Brain microvascular endothelial cell (primary cell): ENCODE measurements around the gene DHTKD1.

ENCODE experiments used
- DNase-seq: peaks from one replicate; pipeline ENCODE4 v3.0.0-alpha.2; 2020
- H3K27ac ChIP-seq: fragments of 250-450 bp; sonication (Bioruptor Pico); 2 replicates; pipeline ENCODE4 v1.5.1; 2020; ENCODE audit warnings: mild to moderate bottlenecking, moderate library complexity
- H3K27me3 ChIP-seq: fragments of 250-450 bp; sonication (Bioruptor Pico); replicated peaks from 2 replicates; pipeline ENCODE4 v1.5.1; 2020; ENCODE audit warnings: mild to moderate bottlenecking
- H3K36me3 ChIP-seq: fragments of 250-450 bp; sonication (Bioruptor Pico); replicated peaks from 2 replicates; pipeline ENCODE4 v1.5.1; 2020; ENCODE audit warnings: mild to moderate bottlenecking
- H3K4me3 ChIP-seq: 2 replicates; pipeline ENCODE4 v1.5.1; 2011; ENCODE audit warnings: low read depth, mild to moderate bottlenecking, control low read depth, low read length, moderate library complexity
- CTCF ChIP-seq: IDR thresholded peaks from 2 replicates; pipeline ENCODE4 v1.5.1; 2011; ENCODE audit warnings: low read depth, mild to moderate bottlenecking, moderate library complexity, low read length, control low read depth, inconsistent platforms; ENCODE audit errors: missing control alignments
- in situ Hi-C: cut with HindIII; loops from 2 replicates; pipeline ENCODE4 v1.10.0; 2017; ENCODE audit warnings: low sequenced_read_pairs, low pct_ligation_motif_present

DHTKD1 gene

GRCh38 chr10:12073526-12073925 is 4.8 kb downstream of the DHTKD1 start:
- H3K27me3 ChIP-seq = no peaks in the 10 kb centered on the region
- in situ Hi-C loops = no loop called here
- no peak for DNase-seq
- H3K4me3 ChIP-seq = no peak overlapping the region
- H3K36me3 ChIP-seq = no peaks in the 10 kb centered on the region
- no peak for TF ChIP-seq CTCF
- H3K27ac ChIP-seq = no peak overlapping the region

GRCh38 chr10:12077580-12078180 is 8.9 kb downstream of the DHTKD1 start:
- TF ChIP-seq CTCF = no peak
- H3K36me3 ChIP-seq = no peaks in the 10 kb centered on the region
- DNase-seq = no peak
- in situ Hi-C loops = no loop called here
- H3K27me3 ChIP-seq = no peaks in the 10 kb centered on the region
- H3K4me3 ChIP-seq = no peak overlapping the region
- H3K27ac ChIP-seq = no peak overlapping the region

GRCh38 chr10:12081470-12081869 is 12.7 kb downstream of the DHTKD1 start:
- no peak for TF ChIP-seq CTCF
- Histone ChIP-seq H3K4me3 (no peak overlapping the region), H3K36me3 (peaks cover 7% of the 10 kb centered on the region), H3K27ac (peak overlapping the region; percentile 59), H3K27me3 (no peaks in the 10 kb centered on the region)
- DNase-seq = no peak
- in situ Hi-C loops = no loop called here

- in situ Hi-C loops = no loop called here
- no peaks in the 10 kb centered on the region for H3K27me3 ChIP-seq
- no peak overlapping the region for H3K4me3 ChIP-seq
- DNase-seq = peak; percentile 86
- TF ChIP-seq CTCF = no peak
- H3K36me3 ChIP-seq = peaks cover 11% of the 10 kb centered on the region
- peak overlapping the region; percentile 59 for H3K27ac ChIP-seq
Measured at GRCh38 chr10:12081879-12082557, 13.3 kb downstream of the DHTKD1 start.

- in situ Hi-C loops = no loop called here
- Histone ChIP-seq H3K27me3 (no peaks in the 10 kb centered on the region), H3K36me3 (peaks cover 34% of the 10 kb centered on the region), H3K4me3 (no peak overlapping the region), H3K27ac (no peak overlapping the region)
- TF ChIP-seq CTCF = no peak
- no peak for DNase-seq
Measured at GRCh38 chr10:12088919-12089318, 20.2 kb downstream of the DHTKD1 start.
